CD4-positive, alpha-beta T cell (primary cell): ENCODE measurements around the gene SHMT2. TPM values are rescaled to one million over a fixed set of nuclear protein-coding genes. Genes with fewer than 3 reads are reported as not detected.
A peak's percentile ranks its signal among the peaks of the same experiment; 100 is the strongest.

Experiments
- ATAC-seq: fragments of 200-7000 bp; cut with Tn5 transposase; one replicate; pipeline ENCODE4 v1.10.0; 2022; ENCODE audit warnings: mild to moderate bottlenecking; ENCODE audit not compliant: poor library complexity
- CTCF ChIA-PET: fragments of 350-600 bp; sonication (Branson Sonifier 250); formaldehyde crosslinking; loops from one replicate; lab custom pipeline; 2021; ENCODE audit warnings: antibody characterized with exemption, inconsistent platforms; lab: Charles Lee
- POLR2A ChIA-PET: fragments of 350-600 bp; sonication (Branson Sonifier 250); formaldehyde crosslinking; loops from one replicate; lab custom pipeline; 2021; ENCODE audit warnings: antibody characterized with exemption, inconsistent platforms; lab: Charles Lee
- DNase-seq, 14 experiments: peaks; one replicate each; pipeline ENCODE4 v3.0.0-alpha.2; 2013 to 2020; ENCODE audit warnings: mixed read lengths in 2 of 14
- H3K27ac ChIP-seq, 2 donors: one replicate each; pipeline versions ENCODE4 v1.5.1 to v1.7.0; 2013; ENCODE audit warnings: low read length in 2 of 2, low read depth in 1 of 2, mild to moderate bottlenecking in 1 of 2
- H3K27me3 ChIP-seq, 2 experiments: 1 replicate in 1 of 2; 2 replicates in 1 of 2; pipeline versions ENCODE4 v1.6.1 to v1.7.0; 2013; ENCODE audit warnings: low read length in 2 of 2, control low read depth in 1 of 2, mild to moderate bottlenecking in 1 of 2, moderate library complexity in 1 of 2; ENCODE audit not compliant: insufficient read depth in 2 of 2, control insufficient read depth in 1 of 2
- H3K36me3 ChIP-seq: one replicate; pipeline ENCODE4 v1.6.1; 2013; ENCODE audit warnings: low read length, control low read depth; ENCODE audit not compliant: insufficient read depth
- H3K4me1 ChIP-seq: one replicate; pipeline ENCODE4 v1.6.1; 2013; ENCODE audit warnings: low read length, control low read depth; ENCODE audit not compliant: insufficient read depth
- H3K4me3 ChIP-seq: one replicate; pipeline ENCODE4 v1.5.1; 2013; ENCODE audit warnings: mild to moderate bottlenecking, low read length, moderate library complexity
- H3K9me3 ChIP-seq, 2 experiments: 1 replicate in 1 of 2; 2 replicates in 1 of 2; pipeline versions ENCODE4 v1.6.1 to v1.7.0; 2013; ENCODE audit warnings: low read length in 2 of 2, mild to moderate bottlenecking in 2 of 2, control low read depth in 1 of 2, moderate library complexity in 1 of 2; ENCODE audit not compliant: control insufficient read depth in 1 of 2, insufficient read depth in 1 of 2
- H3K27ac Mint-ChIP-seq: one replicate; pipeline ENCODE4 v1.8.0; 2020; ENCODE audit warnings: mixed read lengths
- H3K27me3 Mint-ChIP-seq: one replicate; pipeline ENCODE4 v1.8.0; 2021; ENCODE audit warnings: mixed read lengths
- H3K36me3 Mint-ChIP-seq: one replicate; pipeline ENCODE4 v1.8.0; 2021; ENCODE audit warnings: low read depth, mixed read lengths
- H3K4me1 Mint-ChIP-seq: one replicate; pipeline ENCODE4 v1.8.0; 2021; ENCODE audit warnings: low read depth, mixed read lengths
- H3K4me3 Mint-ChIP-seq: one replicate; pipeline ENCODE4 v1.8.0; 2020; ENCODE audit warnings: mild to moderate bottlenecking, mixed read lengths
- H3K9me3 Mint-ChIP-seq: one replicate; pipeline ENCODE4 v1.8.0; 2020; ENCODE audit warnings: mixed read lengths
- intact Hi-C, 2 experiments: fragments of 100-400 bp; cut with DNase I in 1 of 2; cut with micrococcal nuclease in 1 of 2; formaldehyde crosslinking; loops; one replicate each; pipeline versions ENCODE4 v1.15.1 to v1.9.0; 2023 to 2025; cut with DNase I, micrococcal nuclease
- total RNA-seq, 174 experiments: library from RNA in 2 of 174; stranded (reverse) in 2 of 174; gene quantifications; one replicate each; pipeline ENCODE4 v1.2.3 and lab custom pipeline; 2021 to 2026
- TF ChIP-seq, protein P1 (sequence below): fragments of 200-600 bp; IDR thresholded peaks from one replicate; pipeline ENCODE4 v1.8.0; 2022; ENCODE audit warnings: antibody characterized with exemption, mild to moderate bottlenecking

SHMT2 gene
- total RNA-seq, 2 experiments from 2014 or later: 21.3 to 22.2 TPM

- Mint-ChIP-seq H3K27me3 (peaks cover 92% of the 10 kb centered on the region), H3K9me3 (no peaks in the 10 kb centered on the region), H3K4me1 (peaks cover 67% of the 10 kb centered on the region), H3K27ac (no peak overlapping the region), H3K36me3 (no peaks in the 10 kb centered on the region), H3K4me3 (peak overlapping the region; percentile 23)
- Histone ChIP-seq H3K27me3 (peaks cover 86 to 93% of the 10 kb centered on the region in 2 experiments), H3K27ac (no peak overlapping the region), H3K4me1 (peaks cover 59% of the 10 kb centered on the region), H3K4me3 (no peak overlapping the region), H3K9me3 (peaks cover 0 to 52% of the 10 kb centered on the region in 2 experiments), H3K36me3 (no peaks in the 10 kb centered on the region)
- DNase-seq (no peak), ATAC-seq (no peak)
- TF ChIP-seq, protein P1, sequence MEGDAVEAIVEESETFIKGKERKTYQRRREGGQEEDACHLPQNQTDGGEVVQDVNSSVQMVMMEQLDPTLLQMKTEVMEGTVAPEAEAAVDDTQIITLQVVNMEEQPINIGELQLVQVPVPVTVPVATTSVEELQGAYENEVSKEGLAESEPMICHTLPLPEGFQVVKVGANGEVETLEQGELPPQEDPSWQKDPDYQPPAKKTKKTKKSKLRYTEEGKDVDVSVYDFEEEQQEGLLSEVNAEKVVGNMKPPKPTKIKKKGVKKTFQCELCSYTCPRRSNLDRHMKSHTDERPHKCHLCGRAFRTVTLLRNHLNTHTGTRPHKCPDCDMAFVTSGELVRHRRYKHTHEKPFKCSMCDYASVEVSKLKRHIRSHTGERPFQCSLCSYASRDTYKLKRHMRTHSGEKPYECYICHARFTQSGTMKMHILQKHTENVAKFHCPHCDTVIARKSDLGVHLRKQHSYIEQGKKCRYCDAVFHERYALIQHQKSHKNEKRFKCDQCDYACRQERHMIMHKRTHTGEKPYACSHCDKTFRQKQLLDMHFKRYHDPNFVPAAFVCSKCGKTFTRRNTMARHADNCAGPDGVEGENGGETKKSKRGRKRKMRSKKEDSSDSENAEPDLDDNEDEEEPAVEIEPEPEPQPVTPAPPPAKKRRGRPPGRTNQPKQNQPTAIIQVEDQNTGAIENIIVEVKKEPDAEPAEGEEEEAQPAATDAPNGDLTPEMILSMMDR: no peak
- ChIA-PET POLR2A (interaction anchor here (1.2 kb wide), 1 partner anchor 9 kb away, joined by 3 read pairs; no protein-coding TSS in a partner anchor), CTCF (interaction anchor here (1.5 to 1.7 kb wide), 2 partner anchors 18 to 22 kb away, joined by 5 to 6 read pairs; no protein-coding TSS in a partner anchor)
- intact Hi-C loops: no loop called here
These were observed 8.2 kb upstream of the SHMT2 start for GRCh38 chr12:57221169-57221917.

DNA sequence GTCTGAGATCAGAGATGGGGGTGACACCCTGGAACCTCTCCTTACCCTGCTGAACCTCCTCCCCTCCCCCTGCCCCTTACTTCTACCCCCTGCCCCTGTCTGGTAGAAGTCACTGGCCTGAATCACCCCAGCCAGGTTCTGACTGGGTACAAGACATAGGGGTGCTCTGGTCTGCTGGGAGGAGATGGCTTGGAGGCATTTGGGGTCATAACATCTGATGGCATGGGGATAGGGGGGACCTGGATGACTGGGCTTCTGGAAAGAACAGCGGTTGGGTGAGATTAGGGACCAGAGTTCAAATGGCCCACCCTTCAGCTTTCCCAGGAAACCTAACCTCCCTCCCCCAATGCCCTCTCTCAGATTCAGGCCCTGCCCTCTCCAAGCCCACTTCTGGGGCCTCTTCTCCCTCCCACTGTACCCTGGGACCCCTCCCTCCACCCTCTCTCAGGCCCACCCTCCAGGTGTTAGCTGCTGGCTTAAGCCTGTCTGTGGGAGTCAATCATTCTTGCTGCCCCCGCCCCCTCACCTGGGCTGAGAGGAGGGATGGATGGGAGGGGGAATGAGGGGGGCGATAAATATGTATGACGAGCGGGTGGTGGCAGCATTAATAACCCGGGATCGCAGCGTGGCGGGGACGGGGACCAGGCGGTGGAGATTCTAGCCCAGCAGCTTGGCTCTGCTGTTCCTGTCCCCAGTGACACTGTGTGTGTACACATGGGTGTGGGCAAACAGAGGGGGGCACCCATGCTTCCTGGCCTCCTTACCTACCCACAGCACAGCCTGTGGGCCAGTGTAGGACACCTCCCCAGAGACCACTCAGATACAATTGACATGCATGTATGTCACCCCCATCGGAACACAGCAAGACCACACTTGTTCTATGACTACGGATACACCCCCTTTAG is 7.0 kb upstream of the SHMT2 start:
- Mint-ChIP-seq H3K27ac (no peak overlapping the region), H3K27me3 (peaks cover 96% of the 10 kb centered on the region), H3K9me3 (no peaks in the 10 kb centered on the region), H3K4me1 (peaks cover 70% of the 10 kb centered on the region), H3K4me3 (no peak overlapping the region), H3K36me3 (no peaks in the 10 kb centered on the region)
- Histone ChIP-seq H3K27ac (no peak overlapping the region), H3K4me1 (peaks cover 58% of the 10 kb centered on the region), H3K4me3 (no peak overlapping the region), H3K36me3 (no peaks in the 10 kb centered on the region), H3K27me3 (peaks cover 82 to 94% of the 10 kb centered on the region in 2 experiments), H3K9me3 (peaks cover 0 to 46% of the 10 kb centered on the region in 2 experiments)
- CTCF ChIA-PET: interaction anchor here (0.7 to 1.7 kb wide), 4 partner anchors 9 to 21 kb away, joined by 4 to 8 read pairs (median 6); no protein-coding TSS in a partner anchor
- TF ChIP-seq, protein P1: no peak
- intact Hi-C loops: no loop called here
- POLR2A ChIA-PET: interaction anchor here (1.2 kb wide), 1 partner anchor 8 kb away, joined by 3 read pairs; no protein-coding TSS in a partner anchor
- ATAC-seq (no peak), DNase-seq (no peak)
